Effector memory CD8-positive, alpha-beta T cell (primary cell): ENCODE results near the gene SETD3.
A peak's percentile ranks its signal among the peaks of the same experiment; 100 is the strongest.

ENCODE experiments used
- ATAC-seq: fragments of 150-1000 bp; cut with Tn5 transposase; replicated peaks from 2 replicates; pipeline ENCODE4 v1.10.0; 2021; ENCODE audit warnings: mild to moderate bottlenecking, moderate library complexity
- DNase-seq, 3 experiments: peaks; one replicate each; pipeline ENCODE4 v3.0.0; 2021
- H3K27ac Mint-ChIP-seq, 2 donors: one replicate each; pipeline ENCODE4 v1.8.0; 2022; ENCODE audit warnings: mild to moderate bottlenecking in 2 of 2, mixed read lengths in 2 of 2, moderate library complexity in 2 of 2
- H3K27me3 Mint-ChIP-seq, 2 donors: one replicate each; pipeline ENCODE4 v1.8.0; 2022; ENCODE audit warnings: mixed read lengths in 2 of 2
- H3K36me3 Mint-ChIP-seq: one replicate; pipeline ENCODE4 v1.8.0; 2022; ENCODE audit warnings: mild to moderate bottlenecking, moderate library complexity, mixed read lengths; ENCODE audit not compliant: insufficient read depth
- H3K4me1 Mint-ChIP-seq, 2 donors: one replicate each; pipeline ENCODE4 v1.8.0; 2022; ENCODE audit warnings: low read depth in 2 of 2, mixed read lengths in 2 of 2
- H3K4me3 Mint-ChIP-seq, 2 donors: one replicate each; pipeline ENCODE4 v1.8.0; 2022; ENCODE audit warnings: mild to moderate bottlenecking in 2 of 2, mixed read lengths in 2 of 2, moderate library complexity in 2 of 2
- H3K9me3 Mint-ChIP-seq, 2 donors: one replicate each; pipeline ENCODE4 v1.8.0; 2022; ENCODE audit warnings: mixed read lengths in 2 of 2

The SETD3 gene

GRCh38 chr14:99413172-99413571, 67.5 kb downstream of the SETD3 start:
- Mint-ChIP-seq H3K27me3 (no peaks in the 10 kb centered on the region), H3K4me1 (peaks cover 4 to 5% of the 10 kb centered on the region in 2 donors)

GRCh38 chr14:99412117-99413061, 68.3 kb downstream of the SETD3 start:
- DNase-seq (no peak), ATAC-seq (no peak)
- Mint-ChIP-seq H3K27me3 (no peaks in the 10 kb centered on the region), H3K36me3 (peaks cover 36% of the 10 kb centered on the region), H3K27ac (peak overlapping the region in 1 of 2 donors; percentile 66), H3K4me1 (peaks cover 4 to 5% of the 10 kb centered on the region in 2 donors), H3K9me3 (no peaks in the 10 kb centered on the region), H3K4me3 (no peak overlapping the region)

More at GRCh38 chr14:99413172-99413571, 67.5 kb downstream of the SETD3 start:
- Mint-ChIP-seq H3K4me3 (no peak overlapping the region), H3K27ac (no peak overlapping the region), H3K9me3 (no peaks in the 10 kb centered on the region), H3K36me3 (peaks cover 30% of the 10 kb centered on the region)
- DNase-seq, result no peak
- ATAC-seq, result no peak

- Mint-ChIP-seq H3K27me3 (no peaks in the 10 kb centered on the region), H3K4me1 (no peaks in the 10 kb centered on the region), H3K36me3 (peaks cover 45% of the 10 kb centered on the region), H3K9me3 (no peaks in the 10 kb centered on the region), H3K4me3 (no peak overlapping the region), H3K27ac (peak overlapping the region in 1 of 2 donors; percentile 55)
- DNase-seq, result no peak
- ATAC-seq, result no peak
Observed at GRCh38 chr14:99410019-99410418, 70.6 kb downstream of the SETD3 start.

GRCh38 chr14:99408971-99409289, 71.7 kb downstream of the SETD3 start:
- DNase-seq, result no peak
- Mint-ChIP-seq H3K9me3 (no peaks in the 10 kb centered on the region), H3K36me3 (peaks cover 55% of the 10 kb centered on the region), H3K27ac (peak overlapping the region in 1 of 2 donors; percentile 55), H3K4me1 (no peaks in the 10 kb centered on the region), H3K27me3 (no peaks in the 10 kb centered on the region), H3K4me3 (no peak overlapping the region)
- ATAC-seq, result no peak

- Mint-ChIP-seq H3K27me3 (no peaks in the 10 kb centered on the region), H3K4me1 (no peaks in the 10 kb centered on the region), H3K9me3 (no peaks in the 10 kb centered on the region), H3K4me3 (no peak overlapping the region), H3K36me3 (peaks cover 56% of the 10 kb centered on the region), H3K27ac (peak overlapping the region; percentile 59 to 64)
- DNase-seq, result no peak
- no peak for ATAC-seq
Observed at GRCh38 chr14:99408286-99408970, 72.2 kb downstream of the SETD3 start.

GRCh38 chr14:99407416-99407815, 73.2 kb downstream of the SETD3 start:
- no peak for DNase-seq
- no peaks in the 10 kb centered on the region for H3K27me3 Mint-ChIP-seq
- H3K36me3 Mint-ChIP-seq, result peaks cover 53% of the 10 kb centered on the region
- no peak for ATAC-seq
- peak overlapping the region in 1 of 2 donors; percentile 72 for H3K27ac Mint-ChIP-seq
- H3K9me3 Mint-ChIP-seq, result no peaks in the 10 kb centered on the region
- no peak overlapping the region for H3K4me3 Mint-ChIP-seq
- H3K4me1 Mint-ChIP-seq, result peaks cover 0 to 3% of the 10 kb centered on the region in 2 donors

- no peaks in the 10 kb centered on the region for H3K27me3 Mint-ChIP-seq
- no peak for DNase-seq
- H3K27ac Mint-ChIP-seq, result peak overlapping the region; percentile 62 to 86
- H3K4me1 Mint-ChIP-seq, result peaks cover 0 to 3% of the 10 kb centered on the region in 2 donors
- H3K36me3 Mint-ChIP-seq, result peaks cover 55% of the 10 kb centered on the region
- H3K4me3 Mint-ChIP-seq, result no peak overlapping the region
- ATAC-seq, result no peak
- H3K9me3 Mint-ChIP-seq, result no peaks in the 10 kb centered on the region
Observed at GRCh38 chr14:99402950-99403349, 77.7 kb downstream of the SETD3 start.

- DNase-seq (no peak), ATAC-seq (no peak)
- Mint-ChIP-seq H3K36me3 (peaks cover 55% of the 10 kb centered on the region), H3K9me3 (no peaks in the 10 kb centered on the region), H3K27me3 (no peaks in the 10 kb centered on the region), H3K27ac (peak overlapping the region; percentile 62 to 86), H3K4me1 (peaks cover 0 to 3% of the 10 kb centered on the region in 2 donors), H3K4me3 (no peak overlapping the region)
Observed at GRCh38 chr14:99402285-99402648, 78.4 kb downstream of the SETD3 start.

- H3K4me1 Mint-ChIP-seq, result peaks cover 0 to 3% of the 10 kb centered on the region in 2 donors
- no peak overlapping the region for H3K4me3 Mint-ChIP-seq
- no peaks in the 10 kb centered on the region for H3K27me3 Mint-ChIP-seq
- H3K9me3 Mint-ChIP-seq, result no peaks in the 10 kb centered on the region
- H3K27ac Mint-ChIP-seq, result peak overlapping the region; percentile 41 to 62
- peaks cover 55% of the 10 kb centered on the region for H3K36me3 Mint-ChIP-seq
- ATAC-seq (no peak), DNase-seq (no peak)
Observed at GRCh38 chr14:99401621-99402284, 78.9 kb downstream of the SETD3 start.

GRCh38 chr14:99401211-99401610, 79.4 kb downstream of the SETD3 start:
- DNase-seq, result no peak
- Mint-ChIP-seq H3K27ac (peak overlapping the region in 1 of 2 donors; percentile 62), H3K27me3 (no peaks in the 10 kb centered on the region), H3K4me3 (no peak overlapping the region), H3K4me1 (peaks cover 0 to 7% of the 10 kb centered on the region in 2 donors), H3K9me3 (no peaks in the 10 kb centered on the region), H3K36me3 (peaks cover 49% of the 10 kb centered on the region)
- no peak for ATAC-seq

GRCh38 chr14:99397698-99398097, 83.0 kb downstream of the SETD3 start:
- no peak for ATAC-seq
- Mint-ChIP-seq H3K27me3 (no peaks in the 10 kb centered on the region), H3K4me1 (peaks cover 0 to 19% of the 10 kb centered on the region in 2 donors), H3K36me3 (peaks cover 33% of the 10 kb centered on the region), H3K27ac (no peak overlapping the region), H3K9me3 (no peaks in the 10 kb centered on the region), H3K4me3 (no peak overlapping the region)
- DNase-seq, result no peak

- peaks cover 31% of the 10 kb centered on the region for H3K36me3 Mint-ChIP-seq
- H3K9me3 Mint-ChIP-seq, result no peaks in the 10 kb centered on the region
- H3K4me3 Mint-ChIP-seq, result peak overlapping the region in 1 of 2 donors; percentile 19
- H3K27me3 Mint-ChIP-seq, result no peaks in the 10 kb centered on the region
- peak overlapping the region; percentile 46 to 81 for H3K27ac Mint-ChIP-seq
- DNase-seq (peak; percentile 11 to 38 (median 32)), ATAC-seq (peak; percentile 100)
- peaks cover 0 to 18% of the 10 kb centered on the region in 2 donors for H3K4me1 Mint-ChIP-seq
Observed at GRCh38 chr14:99395909-99396530, 84.6 kb downstream of the SETD3 start.

- Mint-ChIP-seq H3K9me3 (no peaks in the 10 kb centered on the region), H3K27me3 (no peaks in the 10 kb centered on the region), H3K4me1 (peaks cover 0 to 18% of the 10 kb centered on the region in 2 donors), H3K4me3 (no peak overlapping the region), H3K36me3 (peaks cover 23% of the 10 kb centered on the region), H3K27ac (no peak overlapping the region)
- ATAC-seq (no peak), DNase-seq (no peak)
Observed at GRCh38 chr14:99394602-99395156, 86.0 kb downstream of the SETD3 start.
